Astrocyte of the cerebellum (primary cell): ENCODE results near the gene CAPN8.

ENCODE experiments used
- DNase-seq: peaks from one replicate; pipeline ENCODE4 v3.0.0-alpha.2; 2011; ENCODE audit warnings: low read depth
- H3K4me3 ChIP-seq: 2 replicates; pipeline ENCODE4 v1.5.1; 2011; ENCODE audit warnings: mild to moderate bottlenecking, low read depth, low read length, moderate library complexity
- in situ Hi-C: cut with HindIII; loops from 2 replicates; pipeline ENCODE4 v1.10.0; 2017; ENCODE audit warnings: low sequenced_read_pairs
- TF ChIP-seq, protein P1 (sequence below): IDR thresholded peaks from 2 replicates; pipeline ENCODE4 v1.5.1; 2012; ENCODE audit warnings: low read length, low read depth, moderate library complexity, mild to moderate bottlenecking; ENCODE audit errors: missing control alignments

CAPN8 gene

DNA sequence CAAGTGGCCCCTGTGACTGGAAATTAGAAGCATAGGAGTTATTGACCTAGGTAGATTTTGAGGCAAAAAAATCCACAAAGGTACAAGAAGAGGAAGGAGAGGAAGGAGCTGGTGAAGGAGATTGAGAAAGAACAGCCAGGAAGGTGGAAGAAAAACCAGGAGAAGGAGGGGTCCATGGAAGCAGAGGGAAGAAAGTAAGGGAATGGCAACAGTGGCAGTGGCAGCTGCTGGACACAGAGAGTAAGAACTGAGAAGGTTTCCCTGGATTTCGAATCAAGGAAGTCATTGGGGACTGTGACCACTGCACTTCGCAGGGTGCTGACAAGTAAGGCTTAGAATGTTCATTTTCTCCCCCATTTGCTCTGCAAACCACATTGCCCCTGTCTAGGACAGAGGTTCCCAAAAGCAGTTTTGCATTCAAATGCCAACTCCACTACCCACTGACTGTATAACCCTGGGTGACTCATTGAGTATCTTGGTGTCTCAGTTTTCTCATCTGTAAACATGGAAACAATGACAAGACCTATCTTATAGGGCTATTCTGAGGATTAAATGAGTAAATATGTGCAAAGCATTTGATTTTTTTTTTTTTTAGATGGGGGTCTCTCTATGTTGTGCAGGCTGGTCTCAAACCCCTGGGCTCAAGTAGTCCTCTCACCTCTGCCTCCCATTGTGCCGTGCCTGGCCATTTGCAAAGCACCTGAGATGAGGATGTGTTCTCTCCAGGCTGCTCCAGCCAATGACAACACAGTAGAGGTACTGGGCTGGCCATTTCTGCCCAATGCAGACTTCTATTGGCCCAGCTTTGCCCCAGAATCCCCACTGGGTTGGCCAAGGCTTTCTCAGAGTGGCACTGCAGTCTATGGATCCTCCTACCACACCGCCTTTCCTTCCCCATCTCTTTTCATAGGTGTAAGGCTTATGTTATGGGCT, 37.5 kb upstream of the CAPN8 start:
- no peak for DNase-seq
- H3K4me3 ChIP-seq = no peak overlapping the region
- TF ChIP-seq, protein P1, sequence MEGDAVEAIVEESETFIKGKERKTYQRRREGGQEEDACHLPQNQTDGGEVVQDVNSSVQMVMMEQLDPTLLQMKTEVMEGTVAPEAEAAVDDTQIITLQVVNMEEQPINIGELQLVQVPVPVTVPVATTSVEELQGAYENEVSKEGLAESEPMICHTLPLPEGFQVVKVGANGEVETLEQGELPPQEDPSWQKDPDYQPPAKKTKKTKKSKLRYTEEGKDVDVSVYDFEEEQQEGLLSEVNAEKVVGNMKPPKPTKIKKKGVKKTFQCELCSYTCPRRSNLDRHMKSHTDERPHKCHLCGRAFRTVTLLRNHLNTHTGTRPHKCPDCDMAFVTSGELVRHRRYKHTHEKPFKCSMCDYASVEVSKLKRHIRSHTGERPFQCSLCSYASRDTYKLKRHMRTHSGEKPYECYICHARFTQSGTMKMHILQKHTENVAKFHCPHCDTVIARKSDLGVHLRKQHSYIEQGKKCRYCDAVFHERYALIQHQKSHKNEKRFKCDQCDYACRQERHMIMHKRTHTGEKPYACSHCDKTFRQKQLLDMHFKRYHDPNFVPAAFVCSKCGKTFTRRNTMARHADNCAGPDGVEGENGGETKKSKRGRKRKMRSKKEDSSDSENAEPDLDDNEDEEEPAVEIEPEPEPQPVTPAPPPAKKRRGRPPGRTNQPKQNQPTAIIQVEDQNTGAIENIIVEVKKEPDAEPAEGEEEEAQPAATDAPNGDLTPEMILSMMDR = no peak
- in situ Hi-C loops = no loop called here

DNA sequence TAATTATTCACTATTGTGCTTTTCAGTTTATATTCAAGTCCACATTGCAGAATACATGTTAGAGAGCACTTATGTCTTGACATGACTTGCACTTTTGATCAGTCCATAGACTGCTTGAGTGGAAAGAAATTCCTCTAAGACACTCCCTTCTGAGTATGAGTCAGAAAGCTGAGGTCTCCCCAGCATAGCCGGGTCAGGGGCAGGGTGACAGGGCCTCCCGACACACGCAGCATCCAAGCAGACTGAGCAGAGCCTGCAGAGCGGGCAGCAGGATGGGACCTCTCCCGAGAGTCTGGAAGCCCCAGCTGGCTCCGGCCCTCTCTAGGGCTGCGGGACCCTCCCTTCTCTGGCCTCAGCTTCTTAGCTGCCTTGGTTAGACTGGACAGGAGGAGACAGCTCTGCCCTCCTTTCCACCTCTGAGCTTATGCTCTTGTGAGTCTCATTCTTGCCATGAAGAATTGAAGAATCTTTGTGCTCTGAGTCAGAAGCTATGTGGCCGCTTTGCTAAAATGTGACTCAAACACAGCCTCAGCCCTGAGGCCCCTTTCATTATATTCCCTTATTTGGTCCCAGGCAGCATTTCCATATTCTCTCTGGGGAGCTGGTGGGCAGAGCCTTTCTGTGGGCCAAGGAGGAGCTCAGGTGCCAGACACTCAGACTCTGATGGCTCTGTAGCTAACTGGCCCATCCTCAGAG, 35.6 kb upstream of the CAPN8 start:
- peak; percentile 92 for DNase-seq
- TF ChIP-seq, protein P1 = no peak
- in situ Hi-C loops = no loop called here
- H3K4me3 ChIP-seq = no peak overlapping the region

DNA sequence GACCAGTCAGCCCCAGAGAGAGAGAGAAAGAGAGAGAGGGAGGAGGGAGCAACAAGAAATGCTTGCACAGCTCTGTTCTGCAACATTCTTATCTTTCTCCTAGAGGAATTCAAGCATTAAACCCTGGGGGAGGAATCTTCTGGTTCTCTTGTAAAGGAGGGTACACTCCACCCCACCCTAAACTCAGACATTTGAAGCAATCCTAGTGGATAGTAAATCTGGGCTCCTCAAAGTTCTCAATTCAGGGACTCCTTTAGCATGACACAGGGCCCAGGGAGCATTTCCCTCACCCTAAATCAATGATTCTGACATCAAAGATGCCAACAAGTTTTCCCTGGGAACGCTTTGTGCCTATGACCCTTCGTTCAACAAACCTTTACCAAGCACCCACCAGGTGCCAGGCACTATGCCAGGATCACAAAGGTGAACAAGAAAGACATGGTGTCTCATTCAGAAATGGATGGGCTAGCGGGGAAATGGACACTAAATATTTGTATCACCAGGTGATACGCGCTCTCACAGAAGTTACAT, 35.0 kb upstream of the CAPN8 start:
- TF ChIP-seq, protein P1 = no peak
- DNase-seq = no peak
- H3K4me3 ChIP-seq = no peak overlapping the region

DNA sequence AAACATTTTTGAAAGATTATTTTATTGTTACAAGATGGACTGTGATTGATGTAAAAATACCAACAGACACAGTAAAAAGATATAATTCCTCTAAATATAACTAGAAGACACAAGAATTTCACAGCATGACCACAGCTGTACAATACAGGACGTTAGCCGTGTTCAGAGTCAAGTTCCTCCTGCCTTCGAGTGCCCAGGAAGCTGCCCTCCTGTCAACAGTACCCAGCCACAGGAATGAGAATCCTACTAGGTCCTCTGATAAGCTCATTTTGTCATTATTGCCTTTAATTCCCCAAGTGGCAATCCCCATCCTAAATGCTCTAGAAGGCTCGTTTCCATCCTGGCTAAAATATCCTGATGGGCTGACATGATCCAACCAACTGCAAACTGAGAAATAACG, 30.4 kb upstream of the CAPN8 start:
- H3K4me3 ChIP-seq = no peak overlapping the region
- in situ Hi-C loops = no loop called here
- DNase-seq = no peak
- TF ChIP-seq, protein P1 = no peak

More for the DNA sequence above, 35.0 kb upstream of the CAPN8 start:
- in situ Hi-C loops = no loop called here

DNA sequence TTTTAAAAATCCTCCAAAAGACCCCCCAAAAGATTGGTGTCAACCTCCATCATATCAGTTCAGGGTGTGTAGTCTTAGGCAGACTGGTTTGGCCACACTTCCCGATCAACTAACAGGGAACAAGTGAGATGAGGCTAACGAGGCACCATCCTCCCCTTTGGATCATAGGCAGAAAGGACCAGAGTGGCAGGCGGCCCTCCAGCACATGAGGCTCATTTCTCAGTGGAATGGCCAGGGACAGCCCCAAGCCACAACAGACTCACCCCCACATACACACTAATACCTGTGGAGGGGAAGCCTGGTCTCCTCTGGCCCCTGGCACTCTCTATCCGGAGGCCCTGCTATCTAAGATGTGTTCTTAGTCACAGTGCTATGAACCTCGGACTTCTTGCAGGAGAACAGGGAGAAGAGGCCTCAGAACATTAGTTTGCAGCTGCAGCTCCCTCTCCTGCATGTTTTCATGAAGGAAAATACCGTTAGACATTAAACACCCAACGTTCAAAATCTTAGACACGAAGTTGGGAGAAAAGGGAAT, 29.6 kb upstream of the CAPN8 start:
- TF ChIP-seq, protein P1 = no peak
- DNase-seq = no peak
- no peak overlapping the region for H3K4me3 ChIP-seq
- in situ Hi-C loops = no loop called here

DNA sequence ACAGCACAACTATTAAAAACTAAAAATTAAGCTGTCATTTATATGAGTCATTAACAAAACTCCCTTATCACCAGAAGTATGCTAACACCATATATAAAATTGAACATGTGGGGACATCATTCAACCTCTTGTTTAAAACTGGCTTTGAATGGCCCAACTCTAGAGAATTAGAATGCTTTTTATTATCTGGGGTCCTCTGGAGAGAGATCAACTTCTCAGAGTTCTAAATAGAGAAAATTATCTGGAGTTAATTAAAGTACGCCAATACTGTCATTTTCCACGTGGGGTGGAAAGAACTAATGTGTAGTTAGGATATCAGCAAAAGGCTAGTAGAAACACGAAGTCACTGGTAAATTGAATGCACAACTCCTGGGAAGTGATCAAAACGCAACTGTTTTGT, 25.6 kb upstream of the CAPN8 start:
- no peak for DNase-seq
- in situ Hi-C loops = no loop called here
- TF ChIP-seq, protein P1 = no peak
- H3K4me3 ChIP-seq = no peak overlapping the region
